ENCODE data around the gene FNIP1. TPM values are rescaled to one million over a fixed set of nuclear protein-coding genes. Genes with fewer than 3 reads are reported as not detected.
A peak's percentile ranks its signal among the peaks of the same experiment; 100 is the strongest.

FNIP1 gene
- total and polyA plus RNA-seq, 9 of the 15 experiments (the other 6 are each of a cell fraction or from before 2014, with no cell fraction given), result 5.0 to 32.8 (median 18.4) TPM

GRCh38 chr5:131633830-131634229 is 163.0 kb downstream of the FNIP1 start (continued):
- TF ChIP-seq NR2C1 (IDR thresholded peaks at IDR 0.05), result peak; percentile 69; the same call in 1 of the 2 replicates
- TF ChIP-seq NR2C1 (tag; IDR thresholded peaks at IDR 0.05), result peak; percentile 75
- peak; percentile 28; the same call in 1 of the 2 replicates for TF ChIP-seq E4F1 (CRISPR knock-in tag; IDR thresholded peaks at IDR 0.05; ENCODE audit: borderline replicate concordance)
- TF ChIP-seq ZBTB33 (CRISPR knock-in tag; IDR thresholded peaks at IDR 0.05), result no peak
- no peak for TF ChIP-seq KDM1A (IDR thresholded peaks at IDR 0.05)
- no peak for TF ChIP-seq NFRKB (IDR thresholded peaks at IDR 0.05; ENCODE audit: low read depth)
- TF ChIP-seq ZMIZ1 (IDR thresholded peaks at IDR 0.05; ENCODE audit: low read depth in 2 of 2, low read length in 2 of 2), result no peak
- 0 out of 2 replicates have a peak, but pooled peaks have one; percentile 13 for TF ChIP-seq MBD1 (CRISPR knock-in tag; IDR thresholded peaks at IDR 0.05)
- TF ChIP-seq HDAC6 (IDR thresholded peaks at IDR 0.05; ENCODE audit: low read depth, low read length), result no peak
- TF ChIP-seq SFPQ (IDR thresholded peaks at IDR 0.05; ENCODE audit: low read depth, low read length), result no peak

All from K562 (cell line).